Superior temporal gyrus (tissue), 1 donor: Measurements from ENCODE around the gene PPP1R13L.
"Not testable (repeated sequence)": the region's sequence is repeated elsewhere in the genome, so short reads cannot be mapped to it uniquely, and the experiment has no call there.

ENCODE experiments used
- DNase-seq: peaks from one replicate; pipeline ENCODE4 v3.0.0-alpha.2; 2016; ENCODE audit errors: extremely low spot score

The PPP1R13L gene

GRCh38 chr19:45345506-45345860 is 59.4 kb downstream of the PPP1R13L start:
- no peak for DNase-seq

GRCh38 chr19:45344621-45345505 is 60.0 kb downstream of the PPP1R13L start:
- no peak for DNase-seq

- no peak for DNase-seq
Observed at GRCh38 chr19:45342911-45343310, 62.0 kb downstream of the PPP1R13L start.

GRCh38 chr19:45340899-45341453 is 63.9 kb downstream of the PPP1R13L start:
- no peak for DNase-seq

GRCh38 chr19:45340232-45340898 is 64.5 kb downstream of the PPP1R13L start, which contains the start of gene KLC3:
KLC3 (plus strand) TSS chr19:45340750; CDS start chr19:45345542, 4,792 bp downstream.
- no peak for DNase-seq

GRCh38 chr19:45339629-45340028 is 65.2 kb downstream of the PPP1R13L start:
- DNase-seq: no peak

- no peak for DNase-seq
Observed at GRCh38 chr19:45336696-45337251, 68.1 kb downstream of the PPP1R13L start.

- not testable (repeated sequence) for DNase-seq
Observed at GRCh38 chr19:45334881-45335280, 70.0 kb downstream of the PPP1R13L start.

GRCh38 chr19:45333609-45334303 is 71.1 kb downstream of the PPP1R13L start:
- no peak for DNase-seq

GRCh38 chr19:45331411-45331810 is 73.5 kb downstream of the PPP1R13L start:
- no peak for DNase-seq
